T follicular helper cell (primary cell): Measurements from ENCODE around the gene KLHL17.
A peak's percentile ranks its signal among the peaks of the same experiment; 100 is the strongest.
"Not testable (repeated sequence)": the region's sequence is repeated elsewhere in the genome, so short reads cannot be mapped to it uniquely, and the experiment has no call there.

ENCODE experiments used
- DNase-seq: peaks from one replicate; pipeline ENCODE4 v3.0.0-alpha.2; 2020; ENCODE audit warnings: low read depth

Gene KLHL17

DNA sequence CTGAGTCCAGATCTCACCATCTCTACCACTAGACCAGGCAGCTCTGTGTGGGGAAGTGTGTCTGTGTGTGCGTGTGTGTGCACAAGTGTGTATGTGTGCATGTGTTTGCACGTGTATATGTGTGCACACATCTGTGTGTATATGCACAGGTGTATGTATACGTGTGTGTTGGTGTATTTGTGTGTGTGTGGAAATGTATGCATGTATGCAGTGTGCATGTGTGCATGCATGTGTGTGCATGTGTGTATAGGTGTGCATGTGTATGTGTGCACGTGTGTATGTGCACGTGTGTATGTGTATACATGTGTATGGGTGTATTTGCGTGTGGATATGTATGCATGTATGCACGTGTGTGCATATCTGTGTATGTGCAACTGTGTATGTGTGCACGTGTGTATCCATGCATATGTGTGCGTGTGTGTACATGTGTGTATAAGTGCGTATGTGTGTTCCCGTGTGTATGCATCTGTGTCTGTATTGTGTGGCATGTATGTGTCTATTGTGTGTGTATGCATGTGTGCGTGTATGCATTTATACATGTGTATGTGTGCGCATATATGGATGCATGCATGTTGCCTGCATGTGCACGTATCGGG is 9.0 kb downstream of the KLHL17 start:
- DNase-seq, result no peak

- no peak for DNase-seq
Observed at GRCh38 chr1:970242-970972, 10.0 kb downstream of the KLHL17 start.

DNA sequence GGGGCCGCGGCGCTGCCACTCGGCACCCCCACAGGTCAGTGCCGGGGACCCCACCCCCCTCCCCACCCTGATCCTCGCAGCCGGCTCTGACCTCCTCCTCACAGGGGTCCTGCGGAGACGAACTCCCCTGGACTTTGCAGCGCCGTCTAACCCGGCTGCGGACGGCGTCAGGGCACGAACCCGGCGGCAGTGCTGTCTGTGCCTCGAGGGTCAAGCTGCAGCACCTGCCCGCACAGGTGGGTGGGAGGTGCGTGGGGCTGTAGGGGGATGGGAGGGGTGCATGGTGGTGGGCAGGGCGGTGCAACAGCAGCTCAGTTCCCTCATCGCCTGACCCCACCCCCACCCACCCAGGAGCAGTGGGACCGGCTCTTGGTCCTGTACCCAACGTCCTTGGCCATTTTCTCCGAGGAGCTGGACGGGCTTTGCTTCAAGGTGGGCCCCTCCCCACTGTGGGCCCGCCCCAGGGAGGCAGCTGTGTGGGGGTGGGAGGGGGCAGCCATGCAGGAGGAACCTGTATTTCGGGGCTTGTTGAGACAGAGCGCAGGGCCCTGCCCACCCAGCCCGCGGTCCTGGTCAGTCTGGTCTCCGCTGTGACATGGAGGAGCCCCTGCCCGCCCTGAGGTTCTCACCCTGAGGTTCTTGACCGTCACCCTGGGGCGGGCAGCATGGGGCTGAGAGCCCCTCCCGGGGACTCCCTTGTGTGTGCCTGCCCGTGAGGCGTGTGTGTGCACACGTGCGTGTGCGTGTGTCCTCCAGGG is 10.8 kb downstream of the KLHL17 start:
- DNase-seq, result no peak

DNA sequence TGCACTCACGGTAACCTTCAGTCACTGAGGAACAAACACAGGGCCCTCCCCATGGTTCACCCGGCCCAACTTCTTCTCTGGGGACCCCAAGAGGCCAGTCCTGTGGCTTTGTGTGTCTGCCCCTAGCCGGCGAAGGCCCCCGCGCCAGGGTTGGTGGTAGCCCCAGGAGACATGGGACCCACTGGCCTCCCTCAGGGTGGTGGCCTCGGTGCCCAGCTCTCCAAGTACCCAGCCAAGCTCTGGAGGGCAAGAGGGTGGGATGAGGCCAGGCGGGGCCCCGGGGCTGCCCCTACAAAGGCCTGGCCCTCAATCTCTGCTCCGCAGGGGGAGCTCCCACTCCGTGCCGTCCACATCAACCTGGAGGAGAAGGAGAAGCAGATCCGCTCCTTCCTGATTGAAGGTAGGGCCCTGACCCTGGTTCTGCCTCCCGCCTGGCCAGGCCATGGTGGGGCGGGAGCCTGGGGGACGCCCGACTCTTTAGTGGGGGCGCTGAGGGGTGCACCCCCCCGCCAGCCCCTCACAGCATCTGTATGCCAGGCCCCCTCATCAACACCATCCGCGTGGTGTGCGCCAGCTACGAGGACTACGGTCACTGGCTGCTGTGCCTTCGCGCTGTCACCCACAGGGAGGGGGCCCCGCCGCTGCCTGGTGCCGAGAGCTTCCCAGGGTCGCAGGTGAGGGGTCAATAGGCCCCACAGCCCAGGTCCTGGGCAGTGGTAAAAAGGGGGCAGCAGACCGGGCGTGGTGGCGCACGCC is 11.5 kb downstream of the KLHL17 start:
- no peak for DNase-seq

- DNase-seq, result no peak
Observed at GRCh38 chr1:972726-973458, 12.5 kb downstream of the KLHL17 start.

GRCh38 chr1:973459-974292 is 13.3 kb downstream of the KLHL17 start:
- DNase-seq, result no peak

DNA sequence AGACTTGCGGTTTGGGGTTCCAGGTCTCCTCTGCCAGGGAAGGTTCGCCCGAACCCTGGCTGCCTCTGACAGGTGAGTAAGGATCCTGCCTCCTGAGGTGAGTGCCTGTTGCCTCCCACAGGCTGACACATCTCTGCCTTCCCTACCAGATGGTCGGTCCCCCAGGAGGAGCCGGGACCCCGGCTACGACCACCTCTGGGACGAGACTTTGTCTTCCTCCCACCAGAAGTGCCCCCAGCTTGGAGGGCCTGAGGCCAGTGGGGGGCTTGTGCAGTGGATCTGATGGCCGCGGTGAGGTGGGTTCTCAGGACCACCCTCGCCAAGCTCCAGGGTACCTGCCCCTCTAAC is 13.9 kb downstream of the KLHL17 start:
- no peak for DNase-seq

DNA sequence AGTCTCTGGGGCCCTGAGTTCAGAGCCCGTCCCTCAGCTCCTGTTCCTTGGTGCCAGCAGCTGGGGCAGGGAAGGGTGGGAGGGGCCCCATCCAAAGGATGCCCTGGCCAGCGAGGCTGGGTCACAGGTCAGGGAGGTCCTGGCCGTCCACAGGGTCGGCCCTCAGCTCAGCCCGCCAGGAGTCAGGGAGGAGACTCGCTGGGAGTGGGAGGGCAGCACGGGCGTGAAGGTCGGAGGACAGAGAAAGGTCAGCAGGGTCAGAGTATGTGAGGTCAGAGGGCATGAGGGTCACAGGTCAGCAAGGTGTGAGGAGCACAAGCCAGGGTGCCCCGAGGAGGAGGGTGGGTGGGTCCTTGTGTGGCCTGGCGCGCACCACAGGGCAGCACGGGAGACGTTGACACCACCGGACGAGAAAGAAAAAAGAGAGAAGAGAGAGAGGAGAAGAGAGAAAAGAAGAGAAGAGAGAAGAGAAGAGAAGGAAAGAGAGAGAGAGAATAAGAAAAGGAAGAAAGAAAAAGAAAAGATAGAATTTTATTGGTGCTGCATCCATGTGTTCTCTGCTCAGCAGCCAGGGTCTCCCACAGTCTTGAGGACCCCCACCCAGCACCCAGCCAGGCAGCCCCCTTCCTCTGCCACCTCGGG is 14.4 kb downstream of the KLHL17 start:
- no peak for DNase-seq

DNA sequence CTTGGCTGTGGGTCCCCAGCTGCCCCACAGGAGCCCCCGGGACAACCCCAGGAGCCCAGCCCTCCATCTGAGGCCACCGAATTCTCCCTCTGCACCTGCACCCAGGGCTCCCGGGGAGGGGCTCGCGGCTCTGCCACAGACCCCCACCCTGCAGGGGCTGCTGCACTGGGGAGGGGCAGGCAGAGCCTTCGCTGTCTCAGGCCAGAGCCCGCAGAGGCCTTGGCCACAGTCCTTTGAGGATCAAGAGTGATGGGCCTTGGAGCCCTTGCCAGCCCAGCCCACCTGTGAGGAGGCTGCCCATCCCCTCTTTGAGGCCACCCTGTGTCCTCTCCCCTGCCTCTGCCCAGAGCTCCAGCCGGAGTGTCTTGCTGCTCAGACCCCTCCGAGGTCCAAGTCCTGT is 15.0 kb downstream of the KLHL17 start:
- no peak for DNase-seq

- peak; percentile 30 for DNase-seq
Observed at GRCh38 chr1:975896-976683, 15.7 kb downstream of the KLHL17 start.

DNA sequence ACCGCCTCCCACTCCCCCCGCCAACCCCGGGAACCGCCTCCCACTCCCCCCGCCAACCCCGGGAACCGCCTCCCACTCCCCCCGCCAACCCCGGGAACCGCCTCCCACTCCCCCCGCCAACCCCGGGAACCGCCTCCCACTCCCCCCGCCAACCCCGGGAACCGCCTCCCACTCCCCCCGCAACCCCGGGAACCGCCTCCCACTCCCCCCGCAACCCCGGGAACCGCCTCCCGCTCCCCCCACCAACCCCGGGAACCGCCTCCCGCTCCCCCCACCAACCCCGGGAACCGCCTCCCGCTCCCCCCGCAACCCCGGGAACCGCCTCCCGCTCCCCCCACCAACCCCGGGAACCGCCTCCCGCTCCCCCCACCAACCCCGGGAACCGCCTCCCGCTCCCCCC is 16.4 kb downstream of the KLHL17 start:
- not testable (repeated sequence) for DNase-seq

GRCh38 chr1:978069-978834 is 17.9 kb downstream of the KLHL17 start:
- DNase-seq, result no peak

- DNase-seq, result no peak
Observed at GRCh38 chr1:978835-979743, 18.7 kb downstream of the KLHL17 start.

GRCh38 chr1:979744-980072 is 19.3 kb downstream of the KLHL17 start:
- no peak for DNase-seq

DNA sequence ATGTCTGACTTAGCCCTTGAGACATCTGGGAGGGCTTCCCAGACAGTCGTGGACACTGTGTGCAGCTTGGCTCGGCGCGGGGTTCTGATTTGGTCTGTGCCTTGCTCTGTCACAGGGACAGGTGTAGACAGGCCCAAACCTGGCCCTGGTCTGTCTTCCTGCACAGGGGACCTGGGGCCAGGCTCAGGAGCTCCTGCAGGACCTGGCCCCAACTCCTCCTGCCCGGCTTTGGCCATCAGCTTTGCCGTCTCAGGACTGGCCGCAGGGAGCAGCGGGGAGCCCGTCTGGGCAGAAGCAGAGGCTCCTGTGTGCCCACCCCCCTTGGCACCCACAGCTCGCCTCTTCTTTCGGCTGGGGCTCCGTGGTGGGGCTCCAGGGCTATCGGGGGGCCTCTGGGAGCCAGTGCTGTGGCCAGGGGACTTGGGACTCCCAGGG is 19.8 kb downstream of the KLHL17 start:
- no peak for DNase-seq

DNA sequence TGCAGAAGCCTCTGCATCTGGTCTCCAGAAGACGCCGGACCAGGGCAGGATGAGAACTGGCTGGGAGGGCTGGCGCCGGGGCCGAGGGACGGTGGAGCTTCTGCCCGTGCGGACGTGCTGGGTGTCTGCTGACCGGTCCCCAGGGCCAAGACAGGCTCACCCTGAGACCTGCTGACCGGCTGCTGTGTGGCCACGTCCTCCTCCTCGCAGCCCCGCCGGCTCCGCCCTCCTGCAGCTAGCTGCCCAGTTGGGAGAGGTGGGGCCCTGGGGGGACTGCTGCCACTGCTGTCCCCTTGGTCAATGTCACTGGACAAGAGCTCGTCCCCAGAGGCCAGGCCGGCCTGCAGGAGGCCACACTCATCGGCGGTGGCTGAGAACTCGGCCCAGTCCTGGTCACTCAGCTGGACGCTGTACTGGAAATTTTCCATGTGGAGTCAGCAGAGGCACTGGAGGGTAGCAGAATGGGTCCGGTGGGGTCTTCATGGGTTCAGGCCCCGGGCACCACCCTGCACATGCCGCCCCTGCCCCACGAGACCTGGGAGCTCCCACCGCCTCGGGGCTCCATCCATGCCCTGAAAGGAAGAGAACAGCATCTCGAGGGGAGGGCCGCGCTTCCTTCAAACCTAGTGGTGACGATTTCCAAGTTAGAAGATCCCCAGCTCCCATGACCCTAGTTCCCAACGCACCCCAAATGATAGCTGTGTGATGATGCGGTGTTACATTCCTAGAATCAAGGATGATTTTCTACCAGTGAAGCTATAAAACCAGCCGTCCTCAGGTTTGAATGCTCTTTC is 20.4 kb downstream of the KLHL17 start:
- DNase-seq, result no peak

DNA sequence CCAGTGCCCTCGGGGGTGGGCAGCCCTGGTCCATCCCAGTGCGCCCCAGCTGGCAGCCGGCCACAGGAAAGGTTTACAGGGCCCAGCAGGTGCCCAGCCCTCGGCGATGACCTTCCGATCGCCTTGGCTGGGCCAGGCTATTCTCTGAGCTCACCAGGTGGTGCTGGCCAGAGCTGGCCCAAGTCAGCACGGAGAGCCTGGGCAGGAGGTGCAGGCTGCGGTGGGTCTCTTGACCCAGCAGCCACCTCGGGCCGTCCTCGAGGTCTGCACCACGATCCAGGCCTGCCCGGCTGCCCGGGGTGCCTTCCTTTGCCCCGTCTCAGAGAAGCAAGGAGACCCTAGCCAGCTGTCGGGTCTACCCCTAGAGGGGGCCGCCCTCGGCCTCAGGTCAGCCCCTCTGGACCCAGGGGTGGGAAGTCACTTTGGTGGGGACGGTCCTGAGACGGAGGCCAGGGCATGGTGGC is 21.1 kb downstream of the KLHL17 start:
- DNase-seq, result no peak
